OCI-LY1 (cell line): Measurements from ENCODE around the gene GINS3.

Source experiments
- H2AFZ ChIP-seq: fragments of 200-600 bp; sonication (generic), shearing (Covaris generic); 2 replicates; pipeline ENCODE4 v1.6.0; 2014; ENCODE audit warnings: antibody characterized with exemption, mild to moderate bottlenecking, low read length
- H3F3A ChIP-seq: fragments of 200-600 bp; sonication (generic), shearing (Covaris generic); 2 replicates; pipeline ENCODE4 v1.6.0; 2014; ENCODE audit warnings: mild to moderate bottlenecking, antibody characterized with exemption, low read length, moderate library complexity; ENCODE audit not compliant: insufficient read depth
- H3K27ac ChIP-seq: fragments of 200-600 bp; sonication (generic); 2 replicates; pipeline ENCODE4 v1.5.1; 2014; ENCODE audit warnings: low read length, mixed run types, mild to moderate bottlenecking, low read depth; ENCODE audit not compliant: poor library complexity, severe bottlenecking
- H3K27me3 ChIP-seq: fragments of 200-600 bp; sonication (generic); 2 replicates; pipeline ENCODE4 v1.6.0; 2014; ENCODE audit warnings: antibody characterized with exemption, mild to moderate bottlenecking, low read length, moderate library complexity; ENCODE audit not compliant: insufficient read depth
- H3K36me3 ChIP-seq: fragments of 200-600 bp; sonication (generic); 2 replicates; pipeline ENCODE4 v1.6.1; 2014; ENCODE audit warnings: mild to moderate bottlenecking, antibody characterized with exemption, low read length, moderate library complexity, mixed read lengths; ENCODE audit not compliant: insufficient read depth
- H3K4me1 ChIP-seq: fragments of 200-600 bp; sonication (generic); 2 replicates; pipeline ENCODE4 v1.5.1; 2014; ENCODE audit warnings: mild to moderate bottlenecking, low read length, moderate library complexity; ENCODE audit not compliant: insufficient read depth, severe bottlenecking
- H3K4me2 ChIP-seq: fragments of 200-600 bp; sonication (generic), shearing (Covaris generic); 2 replicates; pipeline ENCODE4 v1.6.1; 2014; ENCODE audit warnings: low read length
- H3K4me3 ChIP-seq: fragments of 200-600 bp; sonication (generic); 2 replicates; pipeline ENCODE4 v1.5.1; 2014; ENCODE audit warnings: low read length, low read depth, mild to moderate bottlenecking, mixed read lengths; ENCODE audit not compliant: poor library complexity, severe bottlenecking
- H3K79me2 ChIP-seq: fragments of 200-600 bp; shearing (Covaris generic); 2 replicates; pipeline ENCODE4 v1.6.1; 2016; ENCODE audit warnings: mixed run types, low read length, mixed read lengths; ENCODE audit not compliant: insufficient read depth
- H3K9ac ChIP-seq: fragments of 200-600 bp; sonication (generic), shearing (Covaris generic); 2 replicates; pipeline ENCODE4 v1.6.1; 2014; ENCODE audit warnings: mild to moderate bottlenecking, low read length, mixed read lengths
- H3K9me2 ChIP-seq: fragments of 200-600 bp; sonication (generic), shearing (Covaris generic); 2 replicates; pipeline ENCODE4 v1.6.1; 2014; ENCODE audit warnings: low read depth, mild to moderate bottlenecking, low read length, mixed read lengths
- H3K9me3 ChIP-seq: fragments of 200-600 bp; shearing (Covaris generic); 2 replicates; pipeline ENCODE4 v1.6.1; 2014; ENCODE audit warnings: low read length, mixed read lengths
- H4K20me1 ChIP-seq: fragments of 200-600 bp; sonication (generic), shearing (Covaris generic); 2 replicates; pipeline ENCODE4 v1.6.0; 2016; ENCODE audit warnings: mild to moderate bottlenecking, low read length; ENCODE audit not compliant: insufficient read depth
- EZH2 ChIP-seq: fragments of 200-600 bp; sonication (generic), shearing (Covaris generic); IDR thresholded peaks from 2 replicates; pipeline ENCODE4 v1.8.0; 2017; ENCODE audit warnings: borderline replicate concordance, mixed run types, mild to moderate bottlenecking, antibody characterized with exemption, low read length, moderate library complexity, mixed read lengths
- TF ChIP-seq, protein P1 (sequence below): fragments of 200-600 bp; sonication (generic), shearing (Covaris generic); IDR thresholded peaks from 2 replicates; pipeline ENCODE4 v1.5.1; 2017; ENCODE audit warnings: mild to moderate bottlenecking, antibody characterized with exemption, low read length, moderate library complexity, mixed read lengths

Gene GINS3

DNA sequence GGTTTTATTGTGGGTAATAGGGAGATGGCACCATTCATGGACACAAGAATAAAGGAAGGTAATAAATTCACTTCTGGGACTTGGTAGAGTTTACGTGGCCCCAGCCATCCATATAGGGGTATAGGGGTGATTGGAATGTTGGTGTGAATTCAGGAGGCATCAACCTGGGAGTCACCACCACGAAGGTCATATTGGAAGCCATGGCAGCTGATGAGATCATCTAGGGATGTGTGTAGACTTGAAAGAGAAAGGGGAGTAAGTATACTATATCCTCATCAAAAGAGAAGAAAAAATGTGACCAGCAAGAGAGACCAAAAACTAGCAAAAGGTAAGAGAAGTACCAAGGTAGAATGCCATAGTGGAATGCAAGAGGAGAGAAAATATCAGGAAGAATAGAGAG is 26.6 kb upstream of the GINS3 start:
- Histone ChIP-seq H3K9me2 (no peaks in the 10 kb centered on the region), H3K4me3 (no peak overlapping the region), H3K36me3 (no peaks in the 10 kb centered on the region), H3K27ac (no peak overlapping the region), H3K27me3 (no peaks in the 10 kb centered on the region), H3K9ac (no peak overlapping the region), H3K4me2 (no peak overlapping the region), H3K79me2 (no peaks in the 10 kb centered on the region), H3K4me1 (no peaks in the 10 kb centered on the region), H3F3A (no peaks in the 10 kb centered on the region), H4K20me1 (no peaks in the 10 kb centered on the region), H3K9me3 (no peaks in the 10 kb centered on the region), H2AFZ (no peak overlapping the region)
- no peak for TF ChIP-seq EZH2
- TF ChIP-seq, protein P1, sequence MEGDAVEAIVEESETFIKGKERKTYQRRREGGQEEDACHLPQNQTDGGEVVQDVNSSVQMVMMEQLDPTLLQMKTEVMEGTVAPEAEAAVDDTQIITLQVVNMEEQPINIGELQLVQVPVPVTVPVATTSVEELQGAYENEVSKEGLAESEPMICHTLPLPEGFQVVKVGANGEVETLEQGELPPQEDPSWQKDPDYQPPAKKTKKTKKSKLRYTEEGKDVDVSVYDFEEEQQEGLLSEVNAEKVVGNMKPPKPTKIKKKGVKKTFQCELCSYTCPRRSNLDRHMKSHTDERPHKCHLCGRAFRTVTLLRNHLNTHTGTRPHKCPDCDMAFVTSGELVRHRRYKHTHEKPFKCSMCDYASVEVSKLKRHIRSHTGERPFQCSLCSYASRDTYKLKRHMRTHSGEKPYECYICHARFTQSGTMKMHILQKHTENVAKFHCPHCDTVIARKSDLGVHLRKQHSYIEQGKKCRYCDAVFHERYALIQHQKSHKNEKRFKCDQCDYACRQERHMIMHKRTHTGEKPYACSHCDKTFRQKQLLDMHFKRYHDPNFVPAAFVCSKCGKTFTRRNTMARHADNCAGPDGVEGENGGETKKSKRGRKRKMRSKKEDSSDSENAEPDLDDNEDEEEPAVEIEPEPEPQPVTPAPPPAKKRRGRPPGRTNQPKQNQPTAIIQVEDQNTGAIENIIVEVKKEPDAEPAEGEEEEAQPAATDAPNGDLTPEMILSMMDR = no peak

DNA sequence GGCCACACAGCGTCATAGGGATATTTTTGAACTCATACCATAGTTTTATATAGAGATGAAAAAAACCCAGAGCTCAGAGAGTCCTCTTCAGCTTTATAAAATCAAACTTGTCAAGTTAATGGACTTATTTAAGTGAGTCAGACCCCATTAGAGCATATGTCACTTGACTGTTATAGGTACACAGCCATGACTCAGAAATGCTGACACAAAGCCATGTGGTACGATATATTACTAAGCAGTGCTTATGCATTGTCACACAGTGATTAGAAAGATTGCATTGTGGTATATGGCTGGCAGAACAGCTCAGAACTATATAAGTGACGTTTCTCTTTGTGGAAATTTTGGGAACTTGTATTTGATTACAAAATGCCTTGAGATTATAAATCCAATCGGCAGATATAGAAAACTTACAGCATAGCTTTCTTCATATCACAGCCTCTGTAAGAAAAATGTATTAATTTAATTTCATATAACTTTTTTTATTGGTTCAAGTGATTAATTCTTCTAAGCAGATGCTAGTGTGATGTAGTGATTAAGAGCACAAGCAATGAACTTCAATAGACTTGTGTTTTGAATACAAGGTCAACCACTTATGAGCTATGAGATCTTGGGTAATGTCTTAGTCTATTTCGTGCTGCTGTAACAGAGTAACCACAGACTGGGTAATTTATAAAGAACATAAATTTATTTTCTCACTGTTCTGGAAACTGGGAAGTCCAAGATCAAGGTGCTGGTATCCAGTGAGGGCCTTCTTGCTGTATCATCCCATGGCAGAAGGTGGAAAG is 25.8 kb upstream of the GINS3 start:
- Histone ChIP-seq H3K27ac (no peak overlapping the region), H3K9me2 (no peaks in the 10 kb centered on the region), H3K4me2 (no peak overlapping the region), H2AFZ (no peak overlapping the region), H3K27me3 (0 out of 2 replicates have a peak, but pooled peaks cover under 1% of the 10 kb centered on the region), H3K79me2 (no peaks in the 10 kb centered on the region), H3F3A (no peaks in the 10 kb centered on the region), H3K9me3 (no peaks in the 10 kb centered on the region), H4K20me1 (no peaks in the 10 kb centered on the region), H3K9ac (no peak overlapping the region), H3K4me1 (no peaks in the 10 kb centered on the region), H3K36me3 (no peaks in the 10 kb centered on the region), H3K4me3 (no peak overlapping the region)
- TF ChIP-seq, protein P1 = no peak
- TF ChIP-seq EZH2 = no peak

GRCh38 chr16:58367252-58367651 is 25.0 kb upstream of the GINS3 start:
- H3K4me2 ChIP-seq = no peak overlapping the region
- no peak overlapping the region for H3K9ac ChIP-seq
- H2AFZ ChIP-seq = no peak overlapping the region
- H3K4me3 ChIP-seq = no peak overlapping the region
- H3K36me3 ChIP-seq = no peaks in the 10 kb centered on the region
- H3K9me2 ChIP-seq = no peaks in the 10 kb centered on the region
- H3K79me2 ChIP-seq = no peaks in the 10 kb centered on the region
- H4K20me1 ChIP-seq = no peaks in the 10 kb centered on the region
- TF ChIP-seq, protein P1 = no peak
- no peak for TF ChIP-seq EZH2
- no peaks in the 10 kb centered on the region for H3F3A ChIP-seq
- H3K27me3 ChIP-seq = peaks cover 8% of the 10 kb centered on the region; the same call in 1 of the 2 replicates
- no peak overlapping the region for H3K27ac ChIP-seq
- H3K4me1 ChIP-seq = no peaks in the 10 kb centered on the region
- H3K9me3 ChIP-seq = no peaks in the 10 kb centered on the region
